GM13976 (cell line): ENCODE measurements around the gene SH2D2A.

Experiments used
- DNase-seq: peaks from one replicate; pipeline ENCODE4 v3.0.0; 2012; ENCODE audit warnings: low spot score
- in situ Hi-C: fragments of 300-500 bp; cut with MboI; formaldehyde crosslinking; loops from one replicate; pipeline ENCODE4 v1.12.0; 2022; ENCODE audit warnings: low sequenced_read_pairs, mixed read lengths, inconsistent platforms; ENCODE audit not compliant: unreplicated experiment
- TF ChIP-seq, protein P1 (sequence below): IDR thresholded peaks from 2 replicates; pipeline ENCODE4 v1.5.1; 2012; ENCODE audit warnings: borderline replicate concordance, mild to moderate bottlenecking; ENCODE audit not compliant: insufficient read depth; ENCODE audit errors: extremely low read depth, missing control alignments, control extremely low read depth

Gene SH2D2A

DNA sequence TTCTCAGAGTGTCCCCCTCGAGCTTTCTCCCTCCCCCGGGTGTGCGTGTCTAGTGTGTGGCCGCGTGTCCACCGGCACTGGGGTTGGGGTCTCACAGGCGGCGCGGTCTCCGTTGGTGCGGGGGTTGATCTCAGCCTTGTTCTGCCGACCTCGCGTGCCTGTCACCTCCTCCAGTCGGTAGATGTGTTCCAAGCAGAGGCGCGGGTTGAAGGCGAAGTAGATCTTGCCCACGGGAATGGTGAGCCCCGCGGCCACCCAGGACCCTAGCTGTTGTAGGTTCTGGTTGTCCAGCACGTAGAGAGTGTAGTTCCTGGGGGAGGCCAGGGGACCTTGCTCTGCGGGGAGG lies 32.5 kb upstream of the SH2D2A start:
- TF ChIP-seq, protein P1, sequence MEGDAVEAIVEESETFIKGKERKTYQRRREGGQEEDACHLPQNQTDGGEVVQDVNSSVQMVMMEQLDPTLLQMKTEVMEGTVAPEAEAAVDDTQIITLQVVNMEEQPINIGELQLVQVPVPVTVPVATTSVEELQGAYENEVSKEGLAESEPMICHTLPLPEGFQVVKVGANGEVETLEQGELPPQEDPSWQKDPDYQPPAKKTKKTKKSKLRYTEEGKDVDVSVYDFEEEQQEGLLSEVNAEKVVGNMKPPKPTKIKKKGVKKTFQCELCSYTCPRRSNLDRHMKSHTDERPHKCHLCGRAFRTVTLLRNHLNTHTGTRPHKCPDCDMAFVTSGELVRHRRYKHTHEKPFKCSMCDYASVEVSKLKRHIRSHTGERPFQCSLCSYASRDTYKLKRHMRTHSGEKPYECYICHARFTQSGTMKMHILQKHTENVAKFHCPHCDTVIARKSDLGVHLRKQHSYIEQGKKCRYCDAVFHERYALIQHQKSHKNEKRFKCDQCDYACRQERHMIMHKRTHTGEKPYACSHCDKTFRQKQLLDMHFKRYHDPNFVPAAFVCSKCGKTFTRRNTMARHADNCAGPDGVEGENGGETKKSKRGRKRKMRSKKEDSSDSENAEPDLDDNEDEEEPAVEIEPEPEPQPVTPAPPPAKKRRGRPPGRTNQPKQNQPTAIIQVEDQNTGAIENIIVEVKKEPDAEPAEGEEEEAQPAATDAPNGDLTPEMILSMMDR = no peak
- DNase-seq = no peak
- in situ Hi-C loops = no loop called here

DNA sequence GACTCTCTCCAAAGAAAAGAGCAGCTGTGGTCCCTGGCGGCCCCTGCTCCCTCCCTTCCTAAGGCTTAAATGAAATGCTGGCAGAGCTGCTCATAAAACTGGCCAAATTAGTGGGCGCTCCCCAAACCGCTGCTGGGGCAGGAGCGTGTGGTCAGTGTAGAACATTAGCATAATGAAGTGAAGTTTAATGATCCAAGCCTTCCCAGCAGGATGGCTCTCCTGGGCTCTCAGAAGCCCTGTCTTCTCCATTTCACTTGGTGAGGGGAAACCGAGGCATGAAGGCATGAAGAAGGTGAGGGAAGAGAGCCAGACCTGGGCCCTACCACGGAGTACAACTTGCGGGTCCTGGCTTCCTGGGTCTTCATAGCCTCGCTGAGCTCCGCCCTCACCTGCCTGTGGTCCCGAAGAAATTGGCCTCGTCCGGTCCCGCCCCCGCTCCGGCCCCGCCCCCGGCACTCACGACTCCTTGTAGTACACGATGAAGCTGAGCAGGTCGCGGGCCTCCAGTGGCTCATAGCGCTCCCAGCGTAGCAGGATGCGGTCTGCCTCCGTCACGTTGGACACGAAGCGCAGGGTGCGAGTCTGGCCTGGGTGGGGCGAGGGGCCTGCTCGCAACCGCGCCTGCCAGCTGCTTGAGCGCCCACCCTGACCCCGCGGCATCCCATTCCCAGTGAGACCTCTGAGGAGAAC lies 32.0 kb upstream of the SH2D2A start:
- TF ChIP-seq, protein P1 = no peak
- in situ Hi-C loops = no loop called here

DNA sequence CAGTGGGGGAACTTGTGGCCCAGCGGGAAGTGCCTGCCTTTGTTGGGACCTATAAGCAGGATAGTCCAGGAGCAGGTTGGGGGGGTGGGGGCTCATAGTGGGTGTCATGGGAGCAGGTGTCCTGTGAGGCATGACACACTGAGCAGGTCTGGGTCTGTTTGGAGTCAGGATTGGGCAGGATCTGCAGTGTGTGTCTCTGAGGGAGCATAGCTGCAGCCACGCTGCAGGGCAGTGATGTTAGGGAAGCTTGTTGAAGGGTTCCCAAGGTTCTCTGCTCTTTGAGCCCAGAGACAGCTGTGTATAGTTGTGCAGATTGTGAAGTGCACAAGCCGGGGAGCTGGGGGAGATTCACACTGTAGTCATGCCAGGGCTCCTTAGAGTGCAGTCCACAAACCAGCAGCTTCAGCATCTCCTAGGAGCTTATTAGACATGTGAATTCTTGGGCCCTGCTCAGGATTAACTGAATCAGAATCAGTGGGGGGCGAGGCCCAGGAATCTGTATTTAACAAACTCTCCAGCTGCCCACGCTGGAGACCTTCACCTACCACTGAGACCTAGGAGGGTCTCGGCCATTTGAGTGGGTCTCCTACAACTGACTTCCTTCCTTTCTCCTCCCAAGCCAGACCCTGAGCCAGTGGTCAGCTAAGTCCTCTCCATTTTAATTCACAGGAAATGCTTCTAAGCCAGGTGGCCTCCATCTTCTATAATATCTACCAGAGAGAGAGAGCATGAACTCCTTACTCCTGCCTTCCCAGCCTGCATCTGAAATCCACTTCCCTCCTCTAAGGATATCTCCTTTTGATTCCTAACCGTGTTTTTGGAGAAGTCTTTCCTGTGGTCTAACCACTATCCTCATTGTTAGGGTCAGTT lies 31.2 kb upstream of the SH2D2A start:
- in situ Hi-C loops = no loop called here
- no peak for DNase-seq
- TF ChIP-seq, protein P1 = no peak

More for the DNA sequence above, 32.0 kb upstream of the SH2D2A start:
- DNase-seq = no peak

DNA sequence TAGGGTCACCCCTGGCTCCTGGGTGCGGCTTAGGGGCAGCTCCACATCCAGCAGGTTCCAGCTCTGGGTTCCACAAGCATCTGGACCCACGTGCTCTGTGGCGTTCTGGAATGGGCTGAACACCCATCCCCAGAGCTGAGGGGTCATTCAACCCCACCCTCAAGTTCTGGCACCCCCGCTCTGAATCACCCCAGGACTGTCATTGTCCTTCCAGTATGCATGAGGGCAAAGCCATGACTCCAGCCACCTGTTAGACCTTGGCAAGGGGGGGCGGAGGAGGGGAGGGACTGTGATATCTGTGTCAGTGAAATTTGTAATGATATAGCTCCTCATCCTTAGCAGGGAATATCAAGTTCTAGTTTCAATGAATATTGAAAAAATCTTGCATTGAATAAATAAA lies 30.0 kb upstream of the SH2D2A start:
- DNase-seq = no peak
- TF ChIP-seq, protein P1 = no peak
- in situ Hi-C loops = no loop called here

DNA sequence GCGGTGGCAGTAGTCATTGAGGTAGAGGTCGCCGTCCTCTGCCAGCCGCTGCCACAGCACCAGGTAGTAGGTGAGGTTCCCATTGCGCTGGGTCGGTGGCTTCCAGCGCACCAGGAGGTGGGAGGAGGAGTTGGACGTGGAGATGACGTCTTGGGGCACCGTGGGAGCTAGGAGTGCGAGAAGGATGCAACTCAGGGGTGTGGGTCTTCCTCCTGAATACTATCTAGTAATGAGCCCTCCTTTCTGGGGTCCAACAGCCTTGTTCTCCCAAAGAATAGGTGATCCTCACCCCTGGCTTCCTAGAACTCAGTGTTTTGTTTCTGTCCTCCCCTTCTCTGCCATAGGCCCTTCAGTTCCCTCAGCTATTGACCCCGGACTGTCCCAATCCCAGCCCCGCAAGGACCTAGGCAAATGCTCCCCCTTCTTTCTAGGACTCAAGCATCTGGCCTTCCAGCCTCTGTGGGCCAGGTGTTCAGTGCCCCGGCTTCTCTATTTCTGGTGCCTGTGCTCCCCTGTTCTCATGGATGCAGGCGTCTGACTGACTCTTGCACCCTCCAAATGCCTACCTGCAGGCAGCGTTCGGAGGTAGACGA lies 29.4 kb upstream of the SH2D2A start:
- in situ Hi-C loops = no loop called here
- TF ChIP-seq, protein P1 = no peak
- no peak for DNase-seq

DNA sequence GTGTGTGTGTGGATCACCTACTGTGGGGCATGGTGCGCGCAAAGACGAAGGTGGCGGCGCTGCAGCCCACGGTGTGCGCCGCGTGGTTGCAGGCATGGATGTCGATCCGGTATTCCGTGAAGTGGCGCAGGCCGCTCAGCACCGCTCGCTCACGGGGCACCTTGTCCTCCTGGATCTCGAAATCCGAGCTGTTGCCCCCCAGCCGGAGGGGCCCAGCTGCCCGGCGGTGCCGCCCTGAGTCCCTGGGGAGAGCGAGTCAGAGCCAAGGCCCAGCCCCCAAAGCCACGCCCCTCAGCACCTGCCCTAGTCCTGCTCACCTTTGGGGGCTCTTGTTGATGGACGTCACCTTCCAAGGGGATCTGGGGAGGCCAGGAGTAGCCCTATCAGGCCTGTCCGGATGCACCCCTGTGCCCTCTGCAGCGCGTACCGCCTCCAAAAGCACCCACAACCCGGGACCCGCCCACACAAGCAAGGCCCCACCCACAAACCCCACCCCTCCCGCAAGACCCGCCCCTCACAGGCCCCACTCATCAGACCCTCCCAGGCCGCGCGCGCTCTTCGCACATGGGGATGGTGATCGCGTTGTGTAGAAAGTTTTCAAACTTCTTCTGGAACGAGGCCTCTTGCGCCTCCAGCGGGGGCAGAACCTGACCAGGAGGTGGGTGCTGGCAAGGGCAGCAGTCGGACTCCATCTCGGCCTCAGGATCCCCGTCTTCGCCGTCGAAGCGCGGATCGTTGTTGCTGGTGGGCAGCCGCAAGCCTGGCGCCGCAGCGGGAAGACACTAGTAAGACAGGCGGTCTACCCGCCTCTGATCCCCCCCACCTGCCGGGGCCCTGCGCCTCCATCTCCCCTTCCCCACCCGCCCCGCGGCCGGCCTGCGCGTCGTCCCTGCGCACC lies 28.7 kb upstream of the SH2D2A start:
- peak; percentile 42 for DNase-seq
- in situ Hi-C loops = no loop called here

More for the DNA sequence above, 28.7 kb upstream of the SH2D2A start:
- TF ChIP-seq, protein P1 = no peak
